NCI-H2029 treated with DMSO at 0.1 percent for 48 hours (cell line): ENCODE data around the gene GSG1.

Experiments
- DNase-seq: peaks from one replicate; lab custom pipeline; 2025; lab: John Stamatoyannopoulos, UW

Gene GSG1

GRCh38 chr12:13103391-13104033 is at the start of gene GSG1:
GSG1 (minus strand) TSS chr12:13103667; CDS start chr12:13103512, 155 bp downstream.
- DNase-seq: no peak

GRCh38 chr12:13153180-13153579 is 49.7 kb upstream of the GSG1 start:
- DNase-seq: no peak

- DNase-seq: no peak
These were observed 49.3 kb upstream of the GSG1 start for GRCh38 chr12:13152756-13153155.

- no peak for DNase-seq
These were observed 48.8 kb upstream of the GSG1 start for GRCh38 chr12:13152281-13152680.

- DNase-seq: no peak
These were observed 45.9 kb upstream of the GSG1 start for GRCh38 chr12:13149411-13149810.

GRCh38 chr12:13148485-13148847 is 45.0 kb upstream of the GSG1 start:
- DNase-seq: no peak

- DNase-seq: no peak
These were observed 44.4 kb upstream of the GSG1 start for GRCh38 chr12:13147688-13148484.

- no peak for DNase-seq
These were observed 43.0 kb upstream of the GSG1 start for GRCh38 chr12:13146336-13146938.

- no peak for DNase-seq
These were observed 40.9 kb upstream of the GSG1 start for GRCh38 chr12:13144266-13144828.

- DNase-seq: no peak
These were observed 39.3 kb upstream of the GSG1 start for GRCh38 chr12:13142747-13143146.

- no peak for DNase-seq
These were observed 38.2 kb upstream of the GSG1 start for GRCh38 chr12:13141686-13142085.

GRCh38 chr12:13135371-13136178 is 32.1 kb upstream of the GSG1 start:
- DNase-seq: no peak

GRCh38 chr12:13133886-13134285 is 30.4 kb upstream of the GSG1 start:
- no peak for DNase-seq

GRCh38 chr12:13130981-13131380 is 27.5 kb upstream of the GSG1 start:
- DNase-seq: no peak

GRCh38 chr12:13128291-13128965 is 25.0 kb upstream of the GSG1 start:
- DNase-seq: no peak

- no peak for DNase-seq
These were observed 24.0 kb upstream of the GSG1 start for GRCh38 chr12:13127444-13127843.

GRCh38 chr12:13126494-13126893 is 23.0 kb upstream of the GSG1 start:
- DNase-seq: no peak

GRCh38 chr12:13125996-13126395 is 22.5 kb upstream of the GSG1 start:
- no peak for DNase-seq

- no peak for DNase-seq
These were observed 21.4 kb upstream of the GSG1 start for GRCh38 chr12:13124656-13125505.

- DNase-seq: no peak
These were observed 18.1 kb upstream of the GSG1 start for GRCh38 chr12:13121568-13121967.

GRCh38 chr12:13120413-13120812 is 16.9 kb upstream of the GSG1 start:
- DNase-seq: no peak
